ENCODE results near the gene CYYR1. TPM values are rescaled to one million over a fixed set of nuclear protein-coding genes. Genes with fewer than 3 reads are reported as not detected.

The CYYR1 gene
- total and polyA plus RNA-seq, 2 donors (not counting 3 experiments of a cell fraction or from before 2014, with no cell fraction given) = 13.2 to 25.7 TPM

DNA sequence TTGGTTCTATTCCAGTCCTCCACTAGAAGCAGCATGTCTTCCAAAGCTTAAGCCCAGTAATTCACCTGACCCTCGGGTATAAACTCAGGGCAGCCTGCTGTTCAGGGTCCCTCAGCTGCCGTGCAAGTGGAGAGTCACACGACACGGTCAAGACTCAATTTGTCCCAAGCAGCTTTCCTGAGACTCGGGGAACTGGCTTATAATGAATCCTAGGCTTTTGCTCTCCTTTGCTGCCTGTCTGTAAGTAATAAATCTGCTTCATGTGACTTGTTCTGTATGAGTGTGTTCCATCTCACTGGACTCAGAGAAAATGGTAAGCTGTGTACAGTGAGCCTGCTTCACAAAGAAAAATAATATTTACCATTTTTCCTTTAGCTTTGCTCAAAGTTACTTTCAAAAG, 119.8 kb downstream of the CYYR1 start:
- POLR2A ChIA-PET = no interaction called here
- CTCF ChIA-PET = interaction anchor here (0.9 to 1.0 kb wide), 2 partner anchors 90 to 264 kb away, joined by 3 to 4 read pairs; no protein-coding TSS in a partner anchor
- intact Hi-C loops (cut with micrococcal nuclease) = no loop called here

More for the DNA sequence above, 119.8 kb downstream of the CYYR1 start:
- Histone ChIP-seq H3K36me3 (ENCODE audit: control insufficient read depth in 2 of 2, extremely low read depth in 1 of 2, insufficient read depth in 2 of 2, low read length in 2 of 2) (no peaks in the 10 kb centered on the region), H3K79me2 (ENCODE audit: control insufficient read depth, insufficient read depth, low read length) (no peaks in the 10 kb centered on the region), H3K4me3 (replicated peaks in 1 of 3; ENCODE audit: insufficient read depth in 1 of 3, low read depth in 1 of 3, low read length in 3 of 3) (no peak overlapping the region), H3K9me3 (replicated peaks; ENCODE audit: control insufficient read depth, insufficient read depth, low read length) (no peaks in the 10 kb centered on the region), H3K27ac (ENCODE audit: insufficient read depth, low read depth, low read length) (no peak overlapping the region), H2AFZ (ENCODE audit: low read depth, low read length) (no peak overlapping the region), H3K4me1 (ENCODE audit: control insufficient read depth, extremely low read depth, insufficient read depth, low read length) (no peaks in the 10 kb centered on the region), H4K20me1 (replicated peaks; ENCODE audit: control insufficient read depth, extremely low read depth, insufficient read depth, low read length) (no peaks in the 10 kb centered on the region), H3K4me2 (ENCODE audit: insufficient read depth, low read length) (no peak overlapping the region), H3K9ac (replicated peaks; ENCODE audit: extremely low read depth, insufficient read depth, low read length) (no peak overlapping the region), H3K27me3 (ENCODE audit: control insufficient read depth in 2 of 2, insufficient read depth in 2 of 2, low read length in 2 of 2) (no peaks in the 10 kb centered on the region), H3K9me1 (replicated peaks; ENCODE audit: control insufficient read depth, extremely low read depth, insufficient read depth, low read length) (no peaks in the 10 kb centered on the region)
- dilution Hi-C loops (cut with MboI; ENCODE audit: extremely low pct_ligation_motif_present, low sequenced_read_pairs) = no loop called here
- FAIRE-seq (no peak), DNase-seq (ENCODE audit: low read depth, low spot score) (no peak)
- BruUV-seq (replicated peaks) = no TSS peak
- TF ChIP-seq POLR2A (IDR thresholded peaks at IDR 0.05; ENCODE audit: low read depth, low read length) = no peak
- no peak for TF ChIP-seq POLR2AphosphoS5 (IDR thresholded peaks at IDR 0.05; ENCODE audit: insufficient read depth, low read depth, low read length)
- TF ChIP-seq, protein P1, sequence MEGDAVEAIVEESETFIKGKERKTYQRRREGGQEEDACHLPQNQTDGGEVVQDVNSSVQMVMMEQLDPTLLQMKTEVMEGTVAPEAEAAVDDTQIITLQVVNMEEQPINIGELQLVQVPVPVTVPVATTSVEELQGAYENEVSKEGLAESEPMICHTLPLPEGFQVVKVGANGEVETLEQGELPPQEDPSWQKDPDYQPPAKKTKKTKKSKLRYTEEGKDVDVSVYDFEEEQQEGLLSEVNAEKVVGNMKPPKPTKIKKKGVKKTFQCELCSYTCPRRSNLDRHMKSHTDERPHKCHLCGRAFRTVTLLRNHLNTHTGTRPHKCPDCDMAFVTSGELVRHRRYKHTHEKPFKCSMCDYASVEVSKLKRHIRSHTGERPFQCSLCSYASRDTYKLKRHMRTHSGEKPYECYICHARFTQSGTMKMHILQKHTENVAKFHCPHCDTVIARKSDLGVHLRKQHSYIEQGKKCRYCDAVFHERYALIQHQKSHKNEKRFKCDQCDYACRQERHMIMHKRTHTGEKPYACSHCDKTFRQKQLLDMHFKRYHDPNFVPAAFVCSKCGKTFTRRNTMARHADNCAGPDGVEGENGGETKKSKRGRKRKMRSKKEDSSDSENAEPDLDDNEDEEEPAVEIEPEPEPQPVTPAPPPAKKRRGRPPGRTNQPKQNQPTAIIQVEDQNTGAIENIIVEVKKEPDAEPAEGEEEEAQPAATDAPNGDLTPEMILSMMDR (IDR thresholded peaks at IDR 0.05; ENCODE audit: extremely low read depth in 1 of 2, insufficient read depth in 1 of 2, low read depth in 1 of 2, low read length in 2 of 2) = no peak
- TF ChIP-seq JUN (IDR thresholded peaks at IDR 0.05; ENCODE audit: borderline replicate concordance, insufficient read depth, insufficient read length, low read depth) = no peak
- no peak for TF ChIP-seq FOS (IDR thresholded peaks at IDR 0.05; ENCODE audit: borderline replicate concordance, insufficient read depth, low read length)
- no peak for TF ChIP-seq GATA2 (IDR thresholded peaks at IDR 0.05; ENCODE audit: insufficient read depth, insufficient read length, low read depth, low read length)
- no peak for TF ChIP-seq EZH2 (IDR thresholded peaks at IDR 0.05; ENCODE audit: borderline replicate concordance, low read depth, low read length, severe bottlenecking)
- no peak for TF ChIP-seq MYC (IDR thresholded peaks at IDR 0.05; ENCODE audit: low read depth, low read length)
- TF ChIP-seq, protein P2, sequence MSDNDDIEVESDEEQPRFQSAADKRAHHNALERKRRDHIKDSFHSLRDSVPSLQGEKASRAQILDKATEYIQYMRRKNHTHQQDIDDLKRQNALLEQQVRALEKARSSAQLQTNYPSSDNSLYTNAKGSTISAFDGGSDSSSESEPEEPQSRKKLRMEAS (IDR thresholded peaks at IDR 0.05; ENCODE audit: insufficient read depth, insufficient read length) = no peak

All from endothelial cell of umbilical vein (primary cell).